Liver (tissue), 3 donors: ENCODE measurements around the gene PEAK3.

Source experiments
- EGR1 ChIP-seq, 2 donors: IDR thresholded peaks; 2 replicates each; pipeline ENCODE4 v1.6.1; 2016 to 2018; ENCODE audit warnings: antibody characterized with exemption in 2 of 2, low read depth in 2 of 2
- RXRA ChIP-seq, 2 donors: IDR thresholded peaks; 2 replicates each; pipeline ENCODE4 v1.6.1; 2017 to 2018; ENCODE audit warnings: antibody characterized with exemption in 2 of 2, mild to moderate bottlenecking in 1 of 2
- TAF1 ChIP-seq: conservative IDR thresholded peaks from 2 replicates; pipeline ENCODE4 v1.6.1; 2016; ENCODE audit warnings: antibody characterized with exemption, mild to moderate bottlenecking
- TF ChIP-seq, protein P1 (sequence below): fragments of 150-350 bp; IDR thresholded peaks from 2 replicates; pipeline ENCODE4 v1.5.1; 2017; ENCODE audit warnings: improper control_type of control experiment, low read depth, low read length; ENCODE audit not compliant: missing input control
- TF ChIP-seq, protein P2 (sequence below): IDR thresholded peaks from 2 replicates; pipeline ENCODE4 v1.6.1; 2016; ENCODE audit warnings: antibody characterized with exemption, mild to moderate bottlenecking
- donor health status: healthy.
- donor health status: healthy.

DNA sequence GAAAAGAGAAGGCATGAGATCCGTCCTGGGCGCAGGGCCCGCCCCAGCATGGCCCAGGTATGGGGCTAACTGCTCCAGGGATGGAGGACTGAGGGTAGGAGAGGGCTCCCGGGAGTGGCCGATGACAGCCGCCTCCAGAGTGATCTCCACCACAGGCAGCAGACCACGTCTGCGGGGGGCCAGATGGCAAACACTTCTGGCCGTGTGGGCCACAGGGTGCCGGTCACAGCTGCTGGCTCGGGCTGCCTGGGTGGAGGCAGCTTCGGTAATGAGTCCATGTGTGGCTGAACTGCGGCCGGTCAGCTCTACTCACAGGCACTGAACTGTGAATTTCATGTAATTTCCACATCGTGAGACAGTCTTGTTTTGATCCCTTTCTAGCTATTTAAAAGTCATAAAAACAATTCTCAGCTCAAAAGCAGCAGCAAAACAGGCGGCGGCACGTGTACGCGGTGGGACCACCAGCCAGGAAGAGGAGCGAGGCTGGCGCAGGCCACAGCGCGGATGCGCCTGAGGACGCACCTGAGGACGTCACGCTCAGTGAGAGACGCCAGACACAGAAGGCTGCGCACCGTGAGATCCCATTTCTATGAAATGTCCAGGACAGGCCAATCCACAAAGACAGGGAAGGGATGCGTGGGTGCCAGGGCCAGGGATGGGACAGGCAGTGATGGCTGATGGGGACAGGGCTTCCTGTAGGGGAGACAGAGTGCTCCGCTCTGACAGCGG lies 42.4 kb upstream of the PEAK3 start:
- TF ChIP-seq EGR1 (IDR thresholded peaks at IDR 0.05; ENCODE audit: low read depth in 2 of 2) (no peak), TAF1 (no peak), RXRA (IDR thresholded peaks at IDR 0.05) (no peak)
- TF ChIP-seq, protein P1, sequence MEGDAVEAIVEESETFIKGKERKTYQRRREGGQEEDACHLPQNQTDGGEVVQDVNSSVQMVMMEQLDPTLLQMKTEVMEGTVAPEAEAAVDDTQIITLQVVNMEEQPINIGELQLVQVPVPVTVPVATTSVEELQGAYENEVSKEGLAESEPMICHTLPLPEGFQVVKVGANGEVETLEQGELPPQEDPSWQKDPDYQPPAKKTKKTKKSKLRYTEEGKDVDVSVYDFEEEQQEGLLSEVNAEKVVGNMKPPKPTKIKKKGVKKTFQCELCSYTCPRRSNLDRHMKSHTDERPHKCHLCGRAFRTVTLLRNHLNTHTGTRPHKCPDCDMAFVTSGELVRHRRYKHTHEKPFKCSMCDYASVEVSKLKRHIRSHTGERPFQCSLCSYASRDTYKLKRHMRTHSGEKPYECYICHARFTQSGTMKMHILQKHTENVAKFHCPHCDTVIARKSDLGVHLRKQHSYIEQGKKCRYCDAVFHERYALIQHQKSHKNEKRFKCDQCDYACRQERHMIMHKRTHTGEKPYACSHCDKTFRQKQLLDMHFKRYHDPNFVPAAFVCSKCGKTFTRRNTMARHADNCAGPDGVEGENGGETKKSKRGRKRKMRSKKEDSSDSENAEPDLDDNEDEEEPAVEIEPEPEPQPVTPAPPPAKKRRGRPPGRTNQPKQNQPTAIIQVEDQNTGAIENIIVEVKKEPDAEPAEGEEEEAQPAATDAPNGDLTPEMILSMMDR: no peak
- TF ChIP-seq, protein P2, sequence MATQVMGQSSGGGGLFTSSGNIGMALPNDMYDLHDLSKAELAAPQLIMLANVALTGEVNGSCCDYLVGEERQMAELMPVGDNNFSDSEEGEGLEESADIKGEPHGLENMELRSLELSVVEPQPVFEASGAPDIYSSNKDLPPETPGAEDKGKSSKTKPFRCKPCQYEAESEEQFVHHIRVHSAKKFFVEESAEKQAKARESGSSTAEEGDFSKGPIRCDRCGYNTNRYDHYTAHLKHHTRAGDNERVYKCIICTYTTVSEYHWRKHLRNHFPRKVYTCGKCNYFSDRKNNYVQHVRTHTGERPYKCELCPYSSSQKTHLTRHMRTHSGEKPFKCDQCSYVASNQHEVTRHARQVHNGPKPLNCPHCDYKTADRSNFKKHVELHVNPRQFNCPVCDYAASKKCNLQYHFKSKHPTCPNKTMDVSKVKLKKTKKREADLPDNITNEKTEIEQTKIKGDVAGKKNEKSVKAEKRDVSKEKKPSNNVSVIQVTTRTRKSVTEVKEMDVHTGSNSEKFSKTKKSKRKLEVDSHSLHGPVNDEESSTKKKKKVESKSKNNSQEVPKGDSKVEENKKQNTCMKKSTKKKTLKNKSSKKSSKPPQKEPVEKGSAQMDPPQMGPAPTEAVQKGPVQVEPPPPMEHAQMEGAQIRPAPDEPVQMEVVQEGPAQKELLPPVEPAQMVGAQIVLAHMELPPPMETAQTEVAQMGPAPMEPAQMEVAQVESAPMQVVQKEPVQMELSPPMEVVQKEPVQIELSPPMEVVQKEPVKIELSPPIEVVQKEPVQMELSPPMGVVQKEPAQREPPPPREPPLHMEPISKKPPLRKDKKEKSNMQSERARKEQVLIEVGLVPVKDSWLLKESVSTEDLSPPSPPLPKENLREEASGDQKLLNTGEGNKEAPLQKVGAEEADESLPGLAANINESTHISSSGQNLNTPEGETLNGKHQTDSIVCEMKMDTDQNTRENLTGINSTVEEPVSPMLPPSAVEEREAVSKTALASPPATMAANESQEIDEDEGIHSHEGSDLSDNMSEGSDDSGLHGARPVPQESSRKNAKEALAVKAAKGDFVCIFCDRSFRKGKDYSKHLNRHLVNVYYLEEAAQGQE: no peak
